ENCODE results near the gene EML6. TPM values are rescaled to one million over a fixed set of nuclear protein-coding genes. Genes with fewer than 3 reads are reported as not detected.

Gene EML6
- total RNA-seq, 3 donors from 2014 or later (not counting 1 experiment from before 2014, with no cell fraction given), result 1.7 to 3.2 (median 2.4) TPM

- 93% methylated on average over 6 of the region's 6 CpGs for WGBS (ENCODE audit: insufficient coverage)
- no peak overlapping the region for H3K27ac Mint-ChIP-seq
- TF ChIP-seq CTCF (IDR thresholded peaks at IDR 0.05), result no peak
- H3K4me3 ChIP-seq (ENCODE audit: low read length), result no peak overlapping the region
- H3K27ac ChIP-seq (ENCODE audit: low read length), result no peak overlapping the region
- no peaks in the 10 kb centered on the region for H3K4me1 ChIP-seq (ENCODE audit: control insufficient read depth, insufficient read depth, low read length)
- no peaks in the 10 kb centered on the region for H3K36me3 ChIP-seq (ENCODE audit: control insufficient read depth, insufficient read depth, low read length)
- H3K9me3 ChIP-seq (ENCODE audit: control insufficient read depth, insufficient read depth, low read length), result no peaks in the 10 kb centered on the region
- intact Hi-C loops (cut with micrococcal nuclease), result no loop called here
- ATAC-seq (no peak), DNase-seq (no peak)
- no peaks in the 10 kb centered on the region for H3K27me3 Mint-ChIP-seq (ENCODE audit: low read depth in 2 of 2)
- no peaks in the 10 kb centered on the region for H3K9me3 Mint-ChIP-seq
- no peaks in the 10 kb centered on the region for H3K4me1 Mint-ChIP-seq
- H3K36me3 Mint-ChIP-seq, result no peaks in the 10 kb centered on the region
- H3K4me3 Mint-ChIP-seq, result no peak overlapping the region
- H3K27me3 ChIP-seq (ENCODE audit: control insufficient read depth, insufficient read depth, low read length), result no peaks in the 10 kb centered on the region
These were observed 208.0 kb downstream of the EML6 start for GRCh38 chr2:54931473-54931872.

GRCh38 chr2:54935389-54935788 lies 211.9 kb downstream of the EML6 start:
- Histone ChIP-seq H3K4me3 (ENCODE audit: low read length) (no peak overlapping the region), H3K27ac (ENCODE audit: low read length) (no peak overlapping the region), H3K36me3 (ENCODE audit: control insufficient read depth, insufficient read depth, low read length) (no peaks in the 10 kb centered on the region), H3K4me1 (ENCODE audit: control insufficient read depth, insufficient read depth, low read length) (no peaks in the 10 kb centered on the region), H3K27me3 (ENCODE audit: control insufficient read depth, insufficient read depth, low read length) (no peaks in the 10 kb centered on the region), H3K9me3 (ENCODE audit: control insufficient read depth, insufficient read depth, low read length) (peaks cover 9% of the 10 kb centered on the region)
- Mint-ChIP-seq H3K9me3 (no peaks in the 10 kb centered on the region), H3K36me3 (no peaks in the 10 kb centered on the region), H3K4me3 (no peak overlapping the region), H3K27ac (no peak overlapping the region), H3K27me3 (ENCODE audit: low read depth in 2 of 2) (no peaks in the 10 kb centered on the region), H3K4me1 (peaks cover 5 to 6% of the 10 kb centered on the region in 2 donors)
- WGBS (ENCODE audit: insufficient coverage), result no CpG with 5 or more reads among the region's 4 CpGs
- no peak for ATAC-seq
- TF ChIP-seq CTCF (IDR thresholded peaks at IDR 0.05), result no peak
- intact Hi-C loops (cut with micrococcal nuclease), result no loop called here
- no peak for DNase-seq

DNA sequence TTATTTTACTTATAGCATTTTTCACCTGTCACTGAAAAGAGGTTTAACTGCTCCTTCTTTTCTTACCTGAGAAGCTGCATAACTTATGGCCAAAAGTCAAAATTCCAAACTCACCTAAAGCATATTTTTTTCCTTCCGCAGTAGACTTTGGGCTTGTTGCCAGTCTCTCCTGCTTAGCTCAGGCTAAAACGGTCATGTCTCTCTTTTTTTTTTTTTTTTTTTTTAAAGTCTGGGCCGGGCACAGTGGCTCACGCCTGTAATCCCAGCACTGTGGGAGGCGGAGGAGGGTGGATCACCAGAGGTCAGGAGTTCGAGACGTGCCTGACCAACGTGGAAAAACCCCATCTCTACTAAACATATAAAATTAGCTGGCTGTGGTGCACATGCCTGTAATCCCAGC lies 213.3 kb downstream of the EML6 start:
- no peaks in the 10 kb centered on the region for H3K9me3 Mint-ChIP-seq
- no peaks in the 10 kb centered on the region for H3K36me3 ChIP-seq (ENCODE audit: control insufficient read depth, insufficient read depth, low read length)
- peaks cover 9% of the 10 kb centered on the region for H3K9me3 ChIP-seq (ENCODE audit: control insufficient read depth, insufficient read depth, low read length)
- no peak overlapping the region for H3K4me3 Mint-ChIP-seq
- no peaks in the 10 kb centered on the region for H3K36me3 Mint-ChIP-seq
- H3K4me1 ChIP-seq (ENCODE audit: control insufficient read depth, insufficient read depth, low read length), result no peaks in the 10 kb centered on the region
- H3K4me1 Mint-ChIP-seq, result peaks cover 5 to 11% of the 10 kb centered on the region in 2 donors
- no peak for ATAC-seq
- no peak overlapping the region for H3K27ac Mint-ChIP-seq
- H3K27me3 Mint-ChIP-seq (ENCODE audit: low read depth in 2 of 2), result no peaks in the 10 kb centered on the region
- intact Hi-C loops (cut with micrococcal nuclease), result no loop called here
- no peak for DNase-seq
- no peaks in the 10 kb centered on the region for H3K27me3 ChIP-seq (ENCODE audit: control insufficient read depth, insufficient read depth, low read length)
- H3K4me3 ChIP-seq (ENCODE audit: low read length), result no peak overlapping the region
- TF ChIP-seq CTCF (IDR thresholded peaks at IDR 0.05), result no peak
- no peak overlapping the region for H3K27ac ChIP-seq (ENCODE audit: low read length)
- WGBS (ENCODE audit: insufficient coverage), result 92% methylated on average over 4 of the region's 8 CpGs

- H3K27ac ChIP-seq (ENCODE audit: low read length), result no peak overlapping the region
- H3K27me3 Mint-ChIP-seq (ENCODE audit: low read depth in 2 of 2), result no peaks in the 10 kb centered on the region
- WGBS (ENCODE audit: insufficient coverage), result 100% methylated on average over 2 of the region's 7 CpGs
- H3K9me3 Mint-ChIP-seq, result no peaks in the 10 kb centered on the region
- ATAC-seq (no peak), DNase-seq (no peak)
- TF ChIP-seq CTCF (IDR thresholded peaks at IDR 0.05), result no peak
- H3K9me3 ChIP-seq (ENCODE audit: control insufficient read depth, insufficient read depth, low read length), result peaks cover 9% of the 10 kb centered on the region
- intact Hi-C loops (cut with micrococcal nuclease), result no loop called here
- H3K36me3 ChIP-seq (ENCODE audit: control insufficient read depth, insufficient read depth, low read length), result no peaks in the 10 kb centered on the region
- H3K4me1 ChIP-seq (ENCODE audit: control insufficient read depth, insufficient read depth, low read length), result peaks cover 17% of the 10 kb centered on the region
- H3K4me1 Mint-ChIP-seq, result peaks cover 5 to 11% of the 10 kb centered on the region in 2 donors
- no peaks in the 10 kb centered on the region for H3K27me3 ChIP-seq (ENCODE audit: control insufficient read depth, insufficient read depth, low read length)
- H3K4me3 ChIP-seq (ENCODE audit: low read length), result no peak overlapping the region
- H3K4me3 Mint-ChIP-seq, result no peak overlapping the region
- H3K27ac Mint-ChIP-seq, result no peak overlapping the region
- no peaks in the 10 kb centered on the region for H3K36me3 Mint-ChIP-seq
These were observed 216.1 kb downstream of the EML6 start for GRCh38 chr2:54939446-54940118.
